ENCODE data around the gene HDLBP. TPM values are rescaled to one million over a fixed set of nuclear protein-coding genes. Genes with fewer than 3 reads are reported as not detected.

The HDLBP gene
- total and polyA plus RNA-seq, 12 donors, result 206 to 419 (median 353) TPM

- Histone ChIP-seq H3K9me3 (no peaks in the 10 kb centered on the region), H3K27me3 (no peaks in the 10 kb centered on the region), H3K36me3 (peaks cover 10 to 100% (median 97%) of the 10 kb centered on the region in 9 donors), H3K4me1 (peaks cover 0 to 10% (median 0%) of the 10 kb centered on the region in 9 donors), H3K4me3 (no peak overlapping the region), H3K27ac (no peak overlapping the region)
- no peak for TF ChIP-seq CTCF (IDR thresholded peaks at IDR 0.05)
- WGBS, 2 donors, result 94 to 95% methylated on average over 14 of the region's 14 CpGs
- DNase-seq, result no peak
- intact Hi-C loops (cut with DNase I), result loop anchor here in 1 of 10 donors (10.0 kb wide), 1 partner anchor 92 kb away; no protein-coding TSS in a partner anchor
- peak in 1 of 8 donors; percentile 17 for ATAC-seq
These were observed 62.5 kb downstream of the HDLBP start for GRCh38 chr2:241252778-241253475.

GRCh38 chr2:241249654-241250053 lies 65.8 kb downstream of the HDLBP start:
- Histone ChIP-seq H3K4me1 (no peaks in the 10 kb centered on the region), H3K27ac (no peak overlapping the region), H3K27me3 (no peaks in the 10 kb centered on the region), H3K4me3 (no peak overlapping the region), H3K9me3 (no peaks in the 10 kb centered on the region), H3K36me3 (peaks cover 6 to 100% (median 95%) of the 10 kb centered on the region in 9 donors)
- WGBS, 2 donors, result 94 to 95% methylated on average over 14 of the region's 14 CpGs
- intact Hi-C loops (cut with DNase I), result loop anchor here in 1 of 10 donors (10.0 kb wide), 1 partner anchor 95 kb away; no protein-coding TSS in a partner anchor
- peak in 1 of 8 donors; percentile 6 for ATAC-seq
- TF ChIP-seq CTCF (IDR thresholded peaks at IDR 0.05), result no peak
- no peak for DNase-seq

DNA sequence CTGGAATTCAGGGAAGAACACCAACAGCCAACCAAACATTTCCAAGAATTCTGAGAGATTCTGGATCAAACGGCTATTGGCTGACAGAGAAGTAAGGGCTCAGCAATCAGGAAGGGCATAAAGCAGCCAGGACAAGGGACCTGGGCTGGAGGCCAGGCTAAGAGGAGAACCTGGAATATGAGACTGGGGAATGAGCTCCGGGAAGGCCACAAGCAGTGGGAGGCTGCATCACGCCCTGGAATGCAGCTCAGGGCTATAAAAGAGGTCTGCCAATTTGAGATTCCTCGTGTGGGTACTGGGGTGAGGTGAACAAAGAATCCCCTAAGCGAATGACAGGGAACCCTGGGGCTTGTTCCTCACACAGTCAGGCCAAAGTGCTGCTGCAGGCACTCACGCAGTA lies 66.6 kb downstream of the HDLBP start:
- peak in 3 of 8 donors; percentile 23 to 55 (median 51) for ATAC-seq
- intact Hi-C loops (cut with DNase I), result no loop called here

GRCh38 chr2:241248289-241248688 lies 67.2 kb downstream of the HDLBP start:
- DNase-seq, result no peak
- Histone ChIP-seq H3K27ac (no peak overlapping the region), H3K9me3 (no peaks in the 10 kb centered on the region), H3K27me3 (no peaks in the 10 kb centered on the region), H3K4me3 (no peak overlapping the region), H3K4me1 (no peaks in the 10 kb centered on the region), H3K36me3 (peaks cover 6 to 100% (median 95%) of the 10 kb centered on the region in 9 donors)
- no peak for TF ChIP-seq CTCF (IDR thresholded peaks at IDR 0.05)
- no peak for ATAC-seq
- intact Hi-C loops (cut with DNase I), result no loop called here
- 96 to 97% methylated on average over 11 of the region's 11 CpGs for WGBS, 2 donors

More for the DNA sequence above, 66.6 kb downstream of the HDLBP start:
- Histone ChIP-seq H3K4me1 (no peaks in the 10 kb centered on the region), H3K4me3 (no peak overlapping the region), H3K27me3 (no peaks in the 10 kb centered on the region), H3K9me3 (no peaks in the 10 kb centered on the region), H3K36me3 (peaks cover 6 to 100% (median 96%) of the 10 kb centered on the region in 9 donors), H3K27ac (no peak overlapping the region)
- DNase-seq, result no peak
- TF ChIP-seq CTCF (IDR thresholded peaks at IDR 0.05), result no peak
- 75 to 82% methylated on average over 6 of the region's 6 CpGs for WGBS, 2 donors

All from heart right ventricle (tissue), 16 donors.